Stimulated activated CD8-positive, alpha-beta memory T cell treated with anti-CD3 and anti-CD28 coated beads, Interleukin-4, amount 100 ng/mL, for 1 hour (primary cell): ENCODE measurements around the gene ZEB2.

Experiments
- DNase-seq, 2 donors: peaks; one replicate each; pipeline ENCODE4 v3.0.0-alpha.2; 2020; ENCODE audit warnings: low read depth in 2 of 2, low spot score in 1 of 2

The ZEB2 gene

DNA sequence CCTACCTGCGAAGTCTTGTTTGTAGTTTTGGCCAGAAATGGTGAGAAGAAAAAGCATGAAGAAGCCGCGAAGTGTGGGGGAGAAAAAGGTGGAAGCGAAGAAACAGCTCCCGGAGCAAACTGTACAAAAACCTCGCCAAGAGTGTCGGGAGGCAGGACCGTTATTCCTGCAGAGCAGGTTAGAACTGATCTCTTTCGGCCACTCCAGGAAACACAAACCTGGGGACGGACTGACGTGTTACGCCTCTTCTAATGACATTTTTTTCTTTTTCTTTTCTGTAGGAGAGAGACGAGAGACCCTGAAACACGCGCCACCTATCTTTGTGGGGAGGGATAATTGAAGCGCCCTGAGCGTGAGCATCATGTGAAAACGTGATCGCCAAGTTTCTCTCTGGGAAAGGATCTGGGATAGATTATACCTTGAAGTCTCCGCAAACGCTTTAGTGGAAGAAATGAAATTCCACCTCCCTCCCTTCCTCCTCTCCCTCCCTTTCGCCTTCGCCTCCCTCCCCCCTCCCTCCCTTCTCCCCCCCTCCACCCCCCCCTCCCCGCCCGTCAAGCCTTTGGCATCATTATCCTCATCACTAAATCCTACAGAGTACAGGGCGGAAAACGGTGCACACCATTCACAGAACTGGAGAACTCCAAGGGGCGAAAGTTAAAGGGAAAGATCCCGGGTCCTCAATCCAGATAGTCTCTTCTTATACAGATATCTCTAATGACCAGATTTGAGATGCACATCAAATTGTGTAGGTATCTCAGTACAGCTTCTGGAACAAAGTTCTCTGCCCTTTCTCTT is at the start of gene ZEB2:
Gene ZEB2, minus strand, starts transcription at position 186 of the 798 bp plus-strand sequence. CDS start 2,769 bp downstream, outside the sequence.
- no peak for DNase-seq

DNA sequence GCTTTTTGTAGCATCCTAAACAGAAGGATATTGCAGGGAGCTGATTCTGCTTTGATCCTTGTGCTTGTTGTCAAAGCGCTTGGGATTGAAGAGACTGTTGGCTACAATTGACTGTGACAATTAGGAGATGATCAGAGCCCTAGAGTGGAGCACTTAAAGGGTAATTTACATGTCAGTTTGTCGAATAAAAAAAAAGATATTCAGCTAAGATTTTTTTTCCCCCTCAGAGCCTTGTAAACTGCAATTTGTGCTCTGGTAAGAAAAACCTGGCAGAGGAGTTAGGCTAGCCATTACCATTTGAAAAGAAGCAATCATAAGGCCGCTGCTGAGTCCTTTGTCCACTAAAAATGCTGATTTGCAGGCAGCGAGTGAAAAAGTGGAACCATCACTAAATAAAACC is 47.8 kb upstream of the ZEB2 start:
- DNase-seq, result no peak

DNA sequence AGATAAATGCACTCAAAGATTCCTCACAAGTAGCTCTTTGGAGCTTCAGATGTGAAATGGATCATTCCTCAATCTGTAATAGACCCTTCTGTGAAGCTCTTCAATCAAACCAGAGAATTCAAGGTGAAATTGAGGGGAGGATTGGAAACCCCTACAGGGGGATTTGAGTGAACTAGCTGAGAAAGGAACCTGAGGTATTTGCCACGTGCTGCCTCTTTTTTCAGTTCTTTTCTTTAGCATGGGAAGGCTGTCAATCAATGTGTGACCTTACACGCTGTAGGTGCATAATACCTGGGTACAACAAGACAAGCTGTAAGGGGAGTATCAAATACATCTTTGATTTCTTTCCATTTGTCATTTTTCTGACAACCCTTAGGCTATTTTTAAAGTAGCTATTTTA is 46.5 kb upstream of the ZEB2 start:
- DNase-seq, result no peak

DNA sequence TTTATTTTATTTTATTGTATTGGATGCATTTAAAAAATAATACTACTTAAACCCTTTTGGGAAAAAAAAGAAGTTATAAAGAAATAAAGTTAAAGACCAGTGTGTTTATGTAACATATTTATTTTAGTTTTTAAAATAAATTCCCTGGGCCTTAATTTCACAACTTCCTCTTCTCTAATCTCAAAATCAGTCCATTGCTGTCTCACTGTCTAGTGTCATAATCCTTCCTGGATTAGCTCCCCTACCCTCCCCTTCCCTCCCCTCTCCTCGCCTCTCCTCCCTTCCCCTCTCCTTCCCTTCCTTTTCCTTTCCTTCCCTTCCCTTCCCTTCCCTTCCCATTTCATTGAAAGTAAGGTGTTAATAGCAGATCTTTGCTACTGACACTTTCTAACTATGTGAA is 40.3 kb upstream of the ZEB2 start:
- DNase-seq, result no peak

DNA sequence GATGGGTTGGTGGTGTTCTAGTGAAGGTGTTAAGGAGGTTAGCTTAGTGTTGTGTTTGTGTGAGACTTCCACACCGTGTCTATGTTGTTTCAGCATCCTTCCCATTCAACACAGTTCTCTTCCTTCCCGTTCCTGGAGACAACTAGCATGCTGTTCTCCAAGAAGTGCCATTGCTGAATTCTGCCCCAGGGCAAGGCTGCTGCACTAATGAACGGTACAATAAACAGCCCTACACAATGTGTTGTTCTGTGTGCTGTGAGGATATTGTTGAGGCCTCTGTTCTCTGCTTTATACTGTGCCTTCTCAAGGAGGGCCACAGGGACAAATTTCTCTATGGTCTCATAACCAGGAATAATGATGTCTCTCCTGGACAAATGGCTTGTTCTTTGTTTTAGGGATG is 39.8 kb upstream of the ZEB2 start:
- DNase-seq, result no peak

DNA sequence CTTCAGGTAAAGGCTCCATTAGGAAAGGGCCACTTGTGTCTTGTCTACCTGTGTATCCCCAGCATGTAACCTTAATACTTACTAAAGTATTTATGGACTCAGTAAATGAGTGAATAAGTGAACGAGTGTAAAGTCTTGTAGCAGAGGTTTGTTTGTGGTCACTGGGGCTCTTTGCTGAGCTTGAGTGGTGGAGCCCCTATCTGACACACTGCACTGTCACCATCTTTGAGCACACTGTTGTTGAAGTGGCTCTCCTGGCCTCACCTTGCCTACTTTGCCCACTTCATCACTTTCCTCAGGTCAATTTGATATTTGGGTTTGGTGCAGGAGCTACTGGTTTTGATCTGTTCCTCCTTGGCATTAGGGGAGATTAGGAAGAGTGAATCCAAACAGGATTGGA is 39.3 kb upstream of the ZEB2 start:
- no peak for DNase-seq

DNA sequence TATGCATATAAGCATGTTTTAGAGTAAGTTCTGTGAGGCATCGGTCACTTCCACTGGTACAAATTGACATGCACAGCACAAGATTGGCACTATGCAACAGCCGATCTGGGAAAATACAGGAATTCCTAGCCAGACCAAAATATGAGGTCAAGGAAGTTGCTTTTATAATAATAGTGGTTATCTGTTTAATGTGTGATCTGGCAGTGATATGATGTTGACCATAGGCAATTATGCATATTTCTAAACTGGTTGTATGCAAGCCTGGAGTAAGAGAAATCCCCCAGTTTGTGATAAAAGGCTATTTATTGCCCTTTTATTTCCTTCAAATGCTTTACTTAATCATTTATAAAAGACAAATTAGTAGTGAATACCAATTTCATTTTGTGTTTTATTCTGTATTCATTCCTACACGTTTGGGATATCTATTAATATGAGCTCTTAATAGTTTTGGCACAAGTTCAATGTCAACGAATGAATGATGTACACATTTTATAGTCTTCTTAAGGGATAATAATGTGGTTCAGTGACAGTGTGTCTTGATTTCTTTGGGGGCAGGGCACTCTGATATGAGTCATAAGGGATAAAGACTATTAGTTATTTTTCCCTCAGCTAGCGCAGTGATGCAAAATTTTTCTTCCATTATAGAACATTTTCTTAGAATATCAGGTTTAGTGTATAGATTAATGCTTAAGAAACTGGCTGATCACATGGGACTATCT is 34.7 kb upstream of the ZEB2 start:
- DNase-seq, result no peak

DNA sequence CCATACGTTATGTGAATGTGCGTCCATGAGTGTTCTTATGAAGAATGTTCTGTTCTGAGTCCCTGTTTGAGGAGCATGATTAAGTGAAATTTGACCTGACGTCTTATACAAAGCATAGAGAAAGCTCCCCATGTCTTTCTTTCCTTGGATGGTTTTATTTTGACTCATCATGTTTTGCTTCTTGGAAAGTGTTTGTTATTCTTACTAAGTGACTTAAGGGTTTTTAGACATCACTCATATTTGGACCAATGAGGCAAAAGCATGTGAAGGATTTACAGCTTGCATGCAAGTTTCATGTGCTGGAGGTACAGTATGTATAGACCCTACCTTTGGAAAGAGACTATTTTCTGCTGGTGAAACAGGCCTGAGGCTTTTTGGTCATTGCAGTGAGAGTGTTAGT is 33.5 kb upstream of the ZEB2 start:
- DNase-seq, result no peak

DNA sequence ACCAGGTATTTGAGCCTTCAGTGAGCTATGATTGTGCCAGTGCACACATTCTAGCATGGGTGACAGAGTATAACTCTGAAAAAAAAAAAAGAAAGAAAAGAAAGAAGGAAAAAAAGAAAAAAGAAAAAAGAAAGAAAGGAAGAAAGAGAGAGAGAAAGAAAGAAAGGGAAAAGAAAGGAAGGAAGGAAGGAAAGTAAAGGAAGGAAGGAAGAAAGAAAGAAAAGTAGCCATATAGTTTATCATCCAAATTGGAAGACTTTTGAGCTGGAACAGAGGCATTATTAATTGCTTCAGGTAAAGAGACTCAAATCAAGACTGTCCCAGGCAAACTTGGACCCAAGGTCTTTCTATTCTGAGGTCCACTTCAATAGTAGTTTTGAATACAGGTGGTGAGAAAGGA is 32.9 kb upstream of the ZEB2 start:
- no peak for DNase-seq

DNA sequence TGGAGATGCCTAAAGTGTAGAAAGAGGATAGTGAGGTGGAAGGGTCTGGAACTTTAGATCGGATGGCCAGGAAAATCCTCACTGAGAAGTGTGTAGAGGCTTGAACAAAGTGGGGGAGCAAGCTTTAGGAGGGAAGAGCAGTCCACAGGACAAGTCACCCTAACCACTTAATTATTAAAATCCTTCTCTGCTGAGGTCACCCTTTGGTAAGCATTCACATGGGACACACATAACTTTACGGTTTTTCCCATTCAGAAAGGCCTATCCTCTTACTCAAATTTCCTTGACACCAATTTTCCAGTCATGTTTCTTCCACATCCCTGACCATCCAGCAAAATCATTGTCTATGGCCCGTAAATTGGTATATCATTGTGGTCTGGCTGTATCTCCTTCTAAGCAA is 31.0 kb upstream of the ZEB2 start:
- no peak for DNase-seq

DNA sequence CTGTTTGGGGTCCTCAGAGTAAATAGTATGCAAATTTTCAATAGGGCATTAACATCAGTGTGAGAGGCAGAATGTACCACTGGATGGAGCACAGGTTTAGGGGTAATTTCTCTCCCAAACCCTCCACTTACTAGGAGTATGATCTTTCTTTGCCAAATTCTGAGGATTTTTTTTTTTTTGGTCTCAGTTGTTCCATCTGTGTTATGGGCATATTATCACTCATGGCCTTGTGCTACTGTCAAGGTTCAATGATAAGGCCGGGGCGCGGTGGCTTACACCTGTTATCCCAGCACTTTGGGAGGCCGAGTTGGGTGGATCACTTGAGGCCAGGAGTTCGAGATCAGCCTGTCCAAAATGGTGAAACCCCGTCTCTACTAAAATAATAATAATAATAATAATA is 30.2 kb upstream of the ZEB2 start:
- DNase-seq, result no peak

DNA sequence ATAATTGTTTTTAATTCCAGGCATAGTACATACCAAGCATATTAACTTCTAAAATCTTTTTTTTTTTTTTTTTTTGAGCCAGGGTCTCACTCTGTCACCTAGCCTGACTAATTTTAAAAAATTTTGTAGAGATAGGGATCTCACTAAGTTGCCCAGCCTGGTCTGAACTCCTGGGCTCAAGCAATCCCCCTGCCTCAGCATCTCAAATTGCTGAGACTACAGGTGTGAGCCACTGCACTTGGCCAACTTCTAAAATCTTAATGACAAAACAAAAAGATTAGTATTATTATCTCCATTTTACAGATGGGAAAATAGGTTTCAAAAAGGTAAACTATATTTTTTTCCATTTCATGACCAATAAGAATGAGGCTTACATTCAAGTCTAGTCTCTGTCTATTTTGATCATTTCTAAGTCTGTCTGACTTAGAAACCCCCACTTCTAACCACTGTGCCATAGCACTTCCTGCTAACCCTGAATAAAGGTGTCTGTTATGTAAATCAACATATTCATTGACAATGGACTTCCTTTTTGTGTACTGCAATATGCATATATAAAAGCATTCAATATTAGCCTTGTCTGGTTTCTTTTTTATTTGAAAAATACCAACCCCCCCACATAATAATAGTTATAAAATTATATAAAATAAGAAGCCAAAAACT is 28.7 kb upstream of the ZEB2 start:
- DNase-seq, result no peak

DNA sequence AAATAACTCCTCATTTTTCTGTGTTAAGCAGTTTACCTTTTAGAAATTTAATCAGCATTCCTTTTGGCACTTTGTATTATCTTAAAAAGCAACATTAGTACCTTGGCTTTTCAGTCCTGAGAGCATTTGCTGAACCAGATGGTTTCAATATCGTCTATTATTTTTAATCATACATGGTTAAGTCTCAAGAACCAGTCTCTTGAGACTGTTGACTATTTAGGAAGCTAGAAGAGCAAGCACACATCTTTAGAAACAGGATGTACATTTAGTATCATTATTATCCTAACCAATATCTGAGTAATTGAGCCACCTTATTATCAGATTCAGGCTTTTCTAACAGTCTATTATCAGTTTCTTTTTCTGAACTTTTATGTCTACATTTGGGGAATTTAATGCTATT is 28.2 kb upstream of the ZEB2 start:
- DNase-seq, result no peak

DNA sequence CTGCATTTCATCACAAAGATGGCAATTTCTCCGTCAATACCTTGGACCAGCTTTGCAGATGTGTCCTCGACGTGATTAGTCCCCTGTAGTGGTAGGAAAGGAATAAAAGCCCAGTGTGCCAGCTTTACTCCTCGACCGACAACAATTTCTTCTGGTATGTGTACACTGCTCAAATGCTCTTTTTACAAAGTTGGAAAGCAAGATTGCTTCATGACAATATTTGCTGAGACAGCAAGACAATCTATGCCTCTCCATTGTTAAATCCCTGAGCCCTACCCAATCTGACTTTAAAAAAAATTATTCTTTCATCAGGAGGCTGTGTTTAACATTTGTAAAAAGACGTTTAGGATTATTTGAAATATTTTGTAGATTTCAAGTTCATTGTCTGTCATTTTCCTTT is 27.6 kb upstream of the ZEB2 start:
- no peak for DNase-seq

DNA sequence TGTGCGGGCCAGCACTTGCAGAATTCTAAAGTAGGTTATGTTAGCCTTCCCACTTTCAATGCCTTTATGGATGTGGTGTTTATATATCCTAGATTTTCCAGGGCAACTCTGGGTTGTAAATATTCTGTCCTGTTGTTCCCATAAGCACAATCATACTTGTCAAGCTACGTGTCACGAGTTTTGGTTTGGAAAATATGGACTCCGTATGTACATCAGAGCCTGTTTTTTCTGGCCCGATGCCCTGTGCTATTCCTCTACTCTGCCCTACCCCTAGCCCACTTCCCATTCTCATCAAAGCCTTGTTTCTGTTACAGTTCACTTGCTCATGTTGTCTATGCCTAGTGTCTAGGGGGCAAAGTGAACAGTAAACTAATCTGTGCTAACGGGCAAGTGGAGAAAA is 27.0 kb upstream of the ZEB2 start:
- DNase-seq, result no peak

DNA sequence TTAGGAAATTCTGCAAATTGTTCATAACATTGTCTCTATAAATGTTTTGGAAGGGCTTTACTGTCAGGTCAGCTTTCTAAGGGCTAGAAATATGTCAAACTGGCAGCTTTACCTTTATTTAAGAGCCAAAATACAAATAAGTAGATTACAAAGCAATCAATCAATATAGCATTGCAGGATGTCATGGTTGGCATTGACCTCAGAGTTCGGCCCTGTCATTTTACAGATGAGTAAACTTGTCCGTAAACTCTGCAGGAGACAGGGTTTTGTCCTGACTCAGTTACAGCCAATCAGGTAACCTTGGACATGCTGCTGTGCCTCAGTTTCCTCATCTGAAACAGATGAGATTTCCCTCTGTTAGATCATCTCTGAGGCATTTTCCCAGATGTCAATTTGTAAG is 25.9 kb upstream of the ZEB2 start:
- DNase-seq, result no peak

DNA sequence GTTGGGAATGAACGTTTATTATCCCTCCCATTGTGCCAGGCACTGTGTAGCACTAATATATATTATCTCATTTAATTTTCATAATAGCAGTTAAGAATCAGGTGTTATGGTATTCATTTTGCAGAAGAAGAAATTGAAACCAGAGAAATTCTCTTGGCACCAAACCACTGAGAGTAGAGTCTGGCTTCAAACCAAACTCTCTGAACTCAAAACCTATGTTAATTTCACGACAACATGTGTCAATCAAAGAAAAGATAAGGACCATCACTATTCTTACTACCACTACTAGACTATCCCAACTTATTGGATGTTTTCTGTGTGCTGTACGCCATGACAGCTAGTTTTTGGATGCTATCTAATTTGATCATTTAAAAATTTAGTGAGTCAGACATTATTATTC is 24.1 kb upstream of the ZEB2 start:
- no peak for DNase-seq

DNA sequence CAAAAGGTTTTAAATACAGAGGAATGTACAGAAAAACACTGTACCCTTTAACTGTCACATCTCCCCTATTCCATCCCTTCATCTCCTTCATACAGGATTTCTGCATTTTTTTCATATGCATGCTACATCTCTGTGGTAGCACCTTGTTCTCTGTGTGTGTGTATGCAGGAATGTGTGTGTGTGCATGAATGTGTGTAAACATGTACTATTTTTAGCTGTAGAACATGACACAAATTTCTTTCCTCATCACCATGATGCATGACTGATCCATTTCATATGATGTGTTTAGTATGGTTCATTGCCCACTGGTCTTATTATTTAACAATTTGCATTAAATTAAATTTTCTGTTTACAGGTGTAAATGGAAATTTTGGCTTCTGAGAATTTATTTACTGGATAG is 21.5 kb upstream of the ZEB2 start:
- DNase-seq, result no peak

DNA sequence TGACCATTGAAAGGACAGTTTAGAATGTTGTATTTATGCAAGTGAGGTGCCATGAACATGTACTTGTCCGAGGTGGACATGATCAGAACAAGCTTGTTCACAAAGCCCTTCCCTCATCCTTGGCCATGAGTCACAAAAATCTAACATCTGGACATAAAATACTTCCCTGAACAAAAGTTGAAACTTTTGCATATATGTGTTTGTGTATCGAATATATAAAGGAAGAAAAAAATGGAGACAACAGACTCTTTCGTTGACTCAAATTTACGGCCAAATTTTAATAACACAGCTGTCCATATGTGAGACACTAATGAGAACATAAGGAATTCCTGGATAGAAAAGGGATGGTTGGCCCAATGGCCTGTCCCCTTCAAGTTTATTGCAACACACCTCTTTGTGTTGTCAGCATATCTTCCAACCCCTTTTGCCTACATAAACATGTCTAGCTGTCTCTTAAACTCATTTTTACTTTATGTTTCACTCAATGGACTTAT is 19.4 kb upstream of the ZEB2 start:
- no peak for DNase-seq

DNA sequence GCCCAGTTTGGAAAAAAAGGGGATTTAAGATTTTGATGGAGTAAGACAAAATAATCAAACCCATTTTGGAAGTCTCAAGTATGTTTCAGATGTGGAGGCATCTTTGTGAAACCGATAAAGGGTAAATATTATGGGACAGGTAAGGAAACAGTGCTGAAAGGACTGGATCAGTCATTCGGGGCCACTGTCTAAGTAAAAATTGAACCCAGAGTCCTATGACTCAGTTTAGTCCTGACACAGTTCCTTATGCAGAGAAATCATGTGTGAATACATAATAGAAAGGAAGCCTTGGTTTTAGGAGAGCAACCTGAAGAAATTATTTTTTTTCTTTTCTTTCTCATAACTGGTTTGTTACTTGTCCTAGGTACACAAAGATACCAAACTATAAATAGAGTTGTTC is 15.4 kb upstream of the ZEB2 start:
- no peak for DNase-seq

DNA sequence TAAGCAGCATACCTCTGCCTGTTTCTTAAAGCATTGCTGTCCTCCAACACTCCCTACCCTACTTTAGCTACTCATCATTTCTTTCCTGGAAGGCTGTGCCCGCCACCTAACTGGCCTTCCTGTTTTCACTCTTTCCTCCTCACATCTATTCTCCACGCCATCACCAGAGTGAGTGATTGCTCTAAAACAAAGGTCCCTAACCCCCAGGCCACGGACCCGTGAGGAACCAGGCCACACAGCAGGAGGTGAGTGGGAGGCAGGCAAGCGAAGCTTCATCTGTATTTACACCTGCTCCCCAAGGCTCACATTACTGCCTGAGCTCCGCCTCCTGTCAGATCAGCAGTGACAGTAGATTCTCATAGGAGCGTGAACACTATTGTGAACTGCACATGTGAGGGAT is 13.3 kb upstream of the ZEB2 start:
- no peak for DNase-seq

DNA sequence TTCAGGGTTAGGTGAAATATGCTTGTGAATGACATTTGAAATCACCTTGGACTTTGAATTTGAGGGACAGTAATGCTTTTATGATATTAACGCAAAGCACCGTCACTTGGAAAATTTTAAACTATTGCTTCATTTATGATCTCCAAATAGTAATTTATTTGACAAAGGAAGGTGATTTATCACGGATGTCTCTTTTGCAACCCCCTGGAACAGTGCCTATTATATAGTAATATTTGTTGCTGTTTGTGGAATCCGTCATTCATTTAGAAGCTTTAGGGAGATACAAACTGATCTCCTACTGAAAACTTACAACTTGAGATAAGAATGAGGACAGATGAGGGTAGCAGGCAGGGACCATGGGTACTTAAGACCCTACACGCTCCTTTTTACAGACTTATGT is 10.7 kb upstream of the ZEB2 start:
- no peak for DNase-seq
